Right renal cortex interstitium (tissue), 3 donors: ENCODE data around the gene GOLGA6D. TPM values are rescaled to one million over a fixed set of nuclear protein-coding genes. Genes with fewer than 3 reads are reported as not detected.
A peak's percentile ranks its signal among the peaks of the same experiment; 100 is the strongest.
"Not testable (repeated sequence)": the region's sequence is repeated elsewhere in the genome, so short reads cannot be mapped to it uniquely, and the experiment has no call there.

ENCODE experiments used
- DNase-seq, 3 donors: peaks; one replicate each; pipeline ENCODE4 v3.0.0-alpha.2; 2013; ENCODE audit warnings: low read depth in 3 of 3, low spot score in 2 of 3
- polyA plus RNA-seq, 3 donors: library from polyadenylated mRNA; unstranded; fragments of 120-200 nt; gene quantifications; one replicate each; pipeline ENCODE4 v1.2.1, GENCODE V29; 2013; ENCODE audit not compliant: insufficient read length in 3 of 3

The GOLGA6D gene
- polyA plus RNA-seq, 3 donors: 0.11 TPM; not detected in 2

DNA sequence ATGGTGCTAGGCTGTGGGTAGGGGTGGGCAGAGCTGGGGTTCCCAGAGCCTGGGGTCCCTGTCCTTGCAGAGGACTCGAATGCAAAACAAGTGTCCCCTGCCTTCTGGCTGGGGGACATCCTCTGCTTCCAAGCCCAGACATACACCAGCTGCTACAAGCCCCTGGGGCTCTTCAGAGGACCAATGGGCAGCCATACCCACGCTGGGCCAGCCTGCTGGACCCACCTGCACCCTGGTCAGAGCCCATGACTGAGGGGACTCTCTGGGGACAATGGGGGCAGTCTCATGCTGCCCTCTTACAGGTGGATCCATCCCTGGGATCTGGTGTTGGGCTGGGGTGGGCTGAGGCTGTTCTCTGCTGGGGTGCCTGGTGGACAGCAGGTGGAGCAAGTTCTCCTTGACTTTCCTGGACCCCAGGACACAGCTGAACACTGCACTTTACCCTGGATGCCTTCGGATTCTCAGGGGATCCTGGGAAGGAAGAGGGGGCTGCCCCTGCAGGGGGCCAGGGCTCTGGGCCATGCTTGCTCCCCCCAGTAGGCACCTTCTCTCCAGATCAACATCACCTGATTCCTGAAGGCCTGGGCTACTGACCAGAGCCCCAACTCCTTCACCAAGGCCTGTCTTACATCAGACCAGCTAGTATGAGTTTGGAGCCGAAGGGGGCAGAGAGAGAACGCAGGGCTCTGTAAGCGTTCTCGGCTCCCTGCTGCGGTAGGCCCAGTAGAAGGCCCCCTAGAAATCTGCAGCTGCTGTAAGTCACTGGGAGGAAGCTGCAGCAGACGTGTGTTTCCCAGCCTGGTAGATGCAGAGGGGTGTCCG, 46.1 kb downstream of the GOLGA6D start:
- DNase-seq: no peak

DNA sequence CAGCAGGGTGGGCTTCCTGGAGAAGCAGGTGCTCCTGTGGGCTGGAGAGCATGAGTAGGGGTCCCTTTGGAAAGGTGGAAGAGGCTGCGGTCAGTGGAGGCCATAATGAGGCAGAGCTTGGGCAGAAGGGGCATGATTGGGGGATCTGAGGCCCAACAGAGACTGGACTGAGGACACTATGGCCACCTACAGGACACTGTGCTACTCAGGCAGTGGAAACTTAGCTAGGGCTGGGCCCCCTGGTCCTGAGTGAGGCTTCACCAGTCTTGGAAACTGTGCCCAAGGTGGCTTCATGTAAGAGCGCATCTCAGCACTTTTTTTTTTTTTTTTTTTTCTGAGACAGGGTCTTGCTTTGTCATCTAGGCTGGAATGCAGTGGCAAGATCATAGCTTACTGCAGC, 46.9 kb downstream of the GOLGA6D start:
- no peak for DNase-seq

DNA sequence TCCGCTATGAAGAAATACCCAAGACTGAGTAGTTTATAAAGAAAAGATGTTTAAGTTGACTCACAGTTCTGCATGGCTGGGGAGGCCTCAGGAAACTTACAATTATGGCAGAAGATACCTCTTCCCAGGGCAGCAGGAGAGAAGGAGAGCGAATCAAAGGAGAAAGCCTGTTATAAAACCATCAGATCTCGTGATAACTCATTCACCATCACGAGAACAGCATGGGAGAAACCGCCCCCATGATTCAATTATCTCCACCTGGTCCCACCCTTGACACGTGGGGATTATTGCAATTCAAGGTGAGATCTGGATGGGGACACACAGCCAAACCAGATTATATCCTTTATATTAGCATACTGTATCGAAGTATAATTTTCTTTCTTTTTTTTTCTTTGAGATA, 49.5 kb downstream of the GOLGA6D start:
- not testable (repeated sequence) for DNase-seq

DNA sequence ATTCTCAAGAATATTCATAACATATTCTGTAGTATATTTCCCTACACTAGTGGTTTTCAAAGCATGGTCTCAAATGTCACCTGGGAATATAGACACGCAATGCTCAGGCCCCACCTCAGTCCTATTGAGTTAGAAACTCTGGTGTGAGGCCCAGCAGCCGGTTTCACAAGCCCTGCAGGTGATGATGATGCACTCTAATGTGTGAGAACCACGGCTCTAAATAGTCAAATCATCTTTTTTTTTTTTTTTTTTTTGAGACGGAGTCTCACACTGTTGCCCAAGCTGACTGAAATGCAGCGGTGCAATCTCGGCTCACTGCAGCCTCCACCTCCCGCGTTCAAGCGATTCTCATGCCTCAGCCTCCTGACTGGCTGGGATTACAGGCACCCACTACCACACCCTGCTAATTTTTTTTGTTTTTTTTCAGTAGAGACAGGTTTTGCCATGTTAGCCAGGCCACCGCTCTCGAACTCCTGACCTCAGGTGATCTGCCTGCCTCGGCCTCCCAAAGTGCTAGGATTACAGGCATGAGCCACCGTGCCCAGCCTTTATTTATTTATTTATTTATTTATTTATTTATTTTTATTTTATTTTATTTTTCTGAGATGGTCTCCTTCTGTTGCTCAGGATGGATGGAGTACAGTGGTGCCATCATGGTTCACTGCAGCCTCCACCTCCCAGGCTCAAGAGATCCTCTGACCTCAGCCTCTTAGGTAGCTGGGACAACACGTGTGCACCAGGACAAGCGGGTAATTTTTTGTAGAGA, 51.2 kb downstream of the GOLGA6D start:
- DNase-seq: not testable (repeated sequence)

DNA sequence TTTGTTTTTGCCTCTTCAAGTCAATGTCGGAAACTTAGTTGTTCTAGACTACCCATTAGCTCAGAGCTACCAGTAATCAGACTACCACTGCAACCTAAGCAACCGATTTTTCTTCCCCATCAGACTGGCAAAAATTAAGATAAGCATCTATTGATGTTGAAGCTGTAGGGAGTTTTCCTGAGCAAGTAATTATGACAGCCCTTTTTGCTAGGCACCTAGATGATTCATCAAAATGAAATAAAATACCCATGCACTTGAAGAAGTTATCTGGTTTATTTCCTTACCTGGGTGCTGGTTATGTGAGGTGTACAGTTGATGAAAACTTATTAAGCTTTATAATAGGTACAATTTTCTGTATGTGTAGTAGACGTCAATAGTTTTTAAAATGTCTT, 52.7 kb downstream of the GOLGA6D start:
- DNase-seq: no peak

DNA sequence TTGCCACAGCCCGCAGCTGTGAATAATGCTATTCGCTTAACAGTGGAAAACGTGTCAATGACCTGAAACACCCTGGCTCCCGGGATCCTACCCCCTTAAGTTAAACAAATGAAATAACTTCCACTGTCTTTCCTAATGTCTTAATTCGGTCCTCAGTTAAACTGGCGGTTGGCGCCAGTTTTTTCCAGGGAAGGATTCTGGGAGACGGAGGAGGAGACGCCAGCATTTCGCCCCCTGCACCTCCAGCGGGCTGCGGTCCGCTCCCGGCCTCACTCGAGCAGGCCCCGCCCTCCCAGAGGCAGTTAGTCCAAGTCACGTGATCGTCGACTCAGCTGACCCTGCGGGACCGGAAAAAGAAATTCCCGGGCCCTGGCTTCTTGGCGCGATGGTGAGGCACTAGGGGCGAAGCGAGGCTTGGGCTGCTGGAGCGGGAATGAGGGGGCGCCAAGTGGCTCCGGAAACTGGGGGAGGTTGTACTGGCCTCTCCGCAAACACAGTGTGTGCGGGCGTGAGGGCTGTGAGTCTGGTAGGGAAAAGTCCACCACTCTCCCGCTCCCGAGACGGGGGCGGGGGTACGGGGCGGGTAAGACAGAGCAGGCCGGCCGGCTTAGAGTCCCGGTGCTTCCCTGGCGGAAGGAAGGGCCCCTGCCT, 53.2 kb downstream of the GOLGA6D start, which contains the start of gene COMMD4:
TSS of gene COMMD4 (plus strand) at position 359 of the 651 bp plus-strand sequence. CDS start at position 386, 27 bp downstream.
- DNase-seq: peak; percentile 85 to 91 (median 85)

DNA sequence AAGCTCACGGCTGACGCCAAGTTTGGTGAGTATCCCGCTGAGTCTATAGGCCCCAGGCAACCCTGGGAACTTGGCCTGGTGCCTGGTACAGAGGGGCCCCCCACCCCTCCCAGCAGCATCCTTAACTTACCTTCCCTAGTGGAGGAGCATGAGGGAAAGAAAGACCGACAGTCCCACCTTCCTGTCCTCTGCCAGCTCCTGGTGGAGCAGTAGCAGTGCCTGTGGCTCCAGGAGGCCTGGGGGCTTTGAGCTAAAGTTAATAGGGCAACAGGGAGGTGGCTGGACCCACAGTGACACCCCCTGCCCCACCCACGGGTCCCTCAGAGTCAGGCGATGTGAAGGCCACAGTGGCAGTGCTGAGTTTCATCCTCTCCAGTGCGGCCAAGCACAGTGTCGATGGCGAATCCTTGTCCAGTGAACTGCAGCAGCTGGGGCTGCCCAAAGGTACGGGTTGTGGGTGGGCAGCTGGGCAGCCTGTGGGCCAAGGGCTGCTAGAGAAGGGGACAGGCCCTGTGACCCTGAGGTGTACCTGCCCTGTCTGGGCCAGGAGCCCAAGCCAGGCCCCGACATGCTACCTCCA, 56.1 kb downstream of the GOLGA6D start:
- DNase-seq: no peak

DNA sequence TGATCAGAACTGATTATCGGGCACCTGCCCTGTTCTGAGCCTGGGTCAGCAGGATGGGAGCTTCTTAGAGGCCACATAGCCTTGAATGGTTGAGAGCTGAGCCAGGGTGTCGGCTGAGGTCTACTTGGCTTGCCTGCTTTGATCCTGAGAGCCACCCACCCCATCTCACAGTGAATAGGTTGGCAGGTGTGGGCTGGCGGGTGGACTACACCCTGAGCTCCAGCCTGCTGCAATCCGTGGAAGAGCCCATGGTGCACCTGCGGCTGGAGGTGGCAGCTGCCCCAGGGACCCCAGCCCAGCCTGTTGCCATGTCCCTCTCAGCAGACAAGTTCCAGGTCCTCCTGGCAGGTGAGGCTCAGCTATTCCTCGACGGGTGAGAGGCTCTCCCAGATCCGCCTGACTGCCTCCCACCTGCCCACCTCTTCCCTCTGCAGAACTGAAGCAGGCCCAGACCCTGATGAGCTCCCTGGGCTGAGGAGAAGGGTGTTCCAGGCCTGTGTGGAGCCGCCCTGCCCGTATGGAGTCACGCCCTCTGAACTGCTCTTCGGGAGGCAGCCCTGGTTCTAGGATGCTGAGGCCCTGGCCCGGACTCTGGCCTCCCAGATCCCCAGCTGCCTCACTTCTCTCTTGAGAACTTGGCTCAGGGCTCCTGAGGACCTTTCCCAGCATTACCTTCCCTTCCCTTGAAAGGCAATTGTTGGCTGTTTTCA, 57.1 kb downstream of the GOLGA6D start:
- no peak for DNase-seq

DNA sequence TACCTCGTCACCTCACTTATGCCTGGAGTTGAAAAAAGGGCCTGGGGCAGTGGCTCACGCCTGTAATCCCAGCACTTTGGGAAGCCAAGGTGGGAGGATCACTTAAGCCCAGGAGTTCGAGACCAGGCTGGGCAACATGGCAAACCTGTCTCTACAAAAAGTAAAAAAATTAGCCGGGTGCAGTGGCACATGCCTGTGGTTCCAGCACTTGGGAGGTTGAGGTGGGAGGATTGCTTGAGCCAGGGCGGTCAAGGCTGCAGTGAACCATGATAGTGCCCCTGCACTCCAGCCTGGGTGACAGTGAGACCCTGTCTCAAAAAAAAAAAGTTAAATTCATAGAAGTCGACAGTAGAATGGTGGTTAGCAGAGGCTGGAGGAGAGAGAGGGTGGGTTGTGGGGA, 59.6 kb downstream of the GOLGA6D start:
- DNase-seq: no peak

DNA sequence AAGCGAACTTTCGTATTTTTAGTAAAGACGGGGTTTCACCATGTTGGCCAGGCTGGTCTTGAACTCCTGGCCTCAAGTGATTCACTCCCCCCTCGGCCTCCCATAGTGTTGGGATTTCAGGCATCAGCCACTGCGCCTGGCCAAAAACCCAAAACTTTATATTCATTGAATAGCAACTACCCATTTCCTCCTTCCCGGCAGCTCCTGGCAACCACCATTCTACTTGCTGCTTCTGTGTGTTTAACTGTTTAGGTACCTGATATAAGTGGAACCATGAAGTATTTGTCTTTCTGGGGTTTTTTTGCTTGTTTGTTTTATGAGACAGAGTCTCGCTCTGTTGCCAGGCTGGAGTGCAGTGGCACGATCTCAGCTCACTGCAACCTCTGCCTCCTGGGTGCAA, 61.3 kb downstream of the GOLGA6D start:
- not testable (repeated sequence) for DNase-seq

Other genes with a start within 250 kb of the GOLGA6D start
- gene C15orf39, start 81.0 kb upstream of the GOLGA6D start, polyA plus RNA-seq: 1 to 10 TPM; 7.1 to 8.7 (median 7.6) TPM
- not detected for gene GOLGA6C, start 24.5 kb upstream of the GOLGA6D start, polyA plus RNA-seq
- gene COMMD4, start 53.2 kb downstream of the GOLGA6D start, polyA plus RNA-seq: 100 to 1,000 TPM in 1 of 3 donors, 10 to 100 TPM in 2; 85.8 to 101 (median 93.6) TPM
- 10 to 100 TPM; 12.4 to 15.1 (median 15.0) TPM for gene NEIL1, start 64.2 kb downstream of the GOLGA6D start, polyA plus RNA-seq
- 100 to 1,000 TPM in 2 of 3 donors, 10 to 100 TPM in 1; 79.2 to 112 (median 111) TPM for gene MAN2C1, start 85.8 kb downstream of the GOLGA6D start, polyA plus RNA-seq
- 10 to 100 TPM; 58.8 to 63.7 (median 59.2) TPM for gene SIN3A, start 168.9 kb downstream of the GOLGA6D start, polyA plus RNA-seq